A549 (cell line): ENCODE results near the gene R3HDML. TPM values are rescaled to one million over a fixed set of nuclear protein-coding genes. Genes with fewer than 3 reads are reported as not detected.

Experiments
- ATAC-seq, 2 experiments: fragments of 200-7000 bp in 1 of 2; fragments of >200 bp in 1 of 2; cut with Nextera tagmentation in 1 of 2; cut with Tn5 transposase in 1 of 2; 3 replicates each; pipeline versions ENCODE4 v1.8.0 to v1.9.1; 2018 to 2020; ENCODE audit warnings: mild to moderate bottlenecking in 1 of 2, moderate library complexity in 1 of 2
- CTCF ChIA-PET: fragments of 300-600 bp; sonication (Branson Sonifier 250); formaldehyde crosslinking; extraction: SDS; loops from one replicate; lab custom pipeline; 2021; ENCODE audit warnings: antibody characterized with exemption, inconsistent platforms; lab: Yijun Ruan, JAX
- POLR2A ChIA-PET: fragments of 350-600 bp; formaldehyde crosslinking; extraction: SDS; loops from one replicate; lab custom pipeline; 2021; ENCODE audit warnings: antibody characterized with exemption, inconsistent platforms; lab: Yijun Ruan, JAX
- DNase-seq, 2 experiments: peaks; one replicate each; pipeline versions ENCODE4 v3.0.0 to v3.0.0-alpha.2; 2011 to 2016; ENCODE audit warnings: low read depth in 1 of 2, low spot score in 1 of 2
- FAIRE-seq: peaks from 2 replicates; lab custom pipeline; 2011; peaks lifted over from hg19 to GRCh38; lab: Jason Lieb, UNC
- H3K27ac ChIP-seq, 2 experiments: fragments of >200 bp; sonication (Bioruptor Twin); formaldehyde crosslinking; 3 replicates each; pipeline ENCODE4 v1.5.1; 2016 to 2017
- H3K4me1 ChIP-seq: fragments of >200 bp; sonication (Bioruptor Twin); formaldehyde crosslinking; 3 replicates; pipeline ENCODE4 v1.6.1; 2016
- H3K4me2 ChIP-seq: fragments of >200 bp; sonication (Bioruptor Twin); formaldehyde crosslinking; 3 replicates; pipeline ENCODE4 v1.6.1; 2016
- H3K4me3 ChIP-seq: fragments of >200 bp; sonication (Bioruptor Twin); formaldehyde crosslinking; 3 replicates; pipeline ENCODE4 v1.5.1; 2016
- H3K9me3 ChIP-seq: fragments of >200 bp; sonication (Bioruptor Twin); formaldehyde crosslinking; 3 replicates; pipeline ENCODE4 v1.6.1; 2016
- CBX2 ChIP-seq: fragments of 200-600 bp; sonication (generic); IDR thresholded peaks from 2 replicates; pipeline ENCODE4 v1.6.1; 2016; ENCODE audit warnings: low read depth, mild to moderate bottlenecking, borderline replicate concordance
- CBX8 ChIP-seq: fragments of 200-600 bp; sonication (generic); IDR thresholded peaks from 2 replicates; pipeline ENCODE4 v1.6.1; 2016
- EHF ChIP-seq: fragments of 250-450 bp; sonication (Bioruptor Pico); IDR thresholded peaks from 2 replicates; pipeline ENCODE4 v1.5.0; 2020; ENCODE audit warnings: mild to moderate bottlenecking
- EHMT2 ChIP-seq: fragments of 200-600 bp; sonication (generic); IDR thresholded peaks from 2 replicates; pipeline ENCODE4 v1.6.1; 2016; ENCODE audit warnings: antibody characterized with exemption, low read depth, mild to moderate bottlenecking, moderate library complexity
- ESRRA ChIP-seq: fragments of 150-350 bp; IDR thresholded peaks from 2 replicates; pipeline ENCODE4 v1.6.1; 2014; ENCODE audit warnings: mild to moderate bottlenecking, low read length, borderline replicate concordance
- HOXA7 ChIP-seq: fragments of 250-450 bp; sonication (Bioruptor Pico); IDR thresholded peaks from 2 replicates; pipeline ENCODE4 v1.5.0; 2020; ENCODE audit warnings: mild to moderate bottlenecking, moderate library complexity
- HOXB13 ChIP-seq: fragments of 250-450 bp; sonication (Bioruptor Pico); IDR thresholded peaks from 2 replicates; pipeline ENCODE4 v1.5.0; 2020; ENCODE audit warnings: low read depth, mild to moderate bottlenecking, moderate library complexity
- MAFK ChIP-seq: fragments of 450-650 bp; IDR thresholded peaks from 2 replicates; pipeline ENCODE4 v1.6.1; 2014; ENCODE audit not compliant: partially characterized antibody
- MAZ ChIP-seq: fragments of 150-350 bp; IDR thresholded peaks from 2 replicates; pipeline ENCODE4 v1.6.1; 2014; ENCODE audit warnings: antibody characterized with exemption, low read depth, low read length, borderline replicate concordance
- MYC ChIP-seq: IDR thresholded peaks from 2 replicates; pipeline ENCODE4 v1.6.1; 2012; ENCODE audit warnings: mild to moderate bottlenecking, inconsistent platforms, low read length, improper control_type of control experiment, borderline replicate concordance
- PHF8 ChIP-seq: fragments of 200-600 bp; sonication (generic); IDR thresholded peaks from 2 replicates; pipeline ENCODE4 v1.6.1; 2016; ENCODE audit warnings: low read depth, mild to moderate bottlenecking, antibody characterized with exemption, moderate library complexity, borderline replicate concordance
- POLR2A ChIP-seq: IDR thresholded peaks from 2 replicates; pipeline ENCODE4 v1.6.1; 2012; ENCODE audit warnings: mild to moderate bottlenecking, low read length
- POLR2AphosphoS2 ChIP-seq: conservative IDR thresholded peaks from 2 replicates; pipeline ENCODE4 v1.6.1; 2012; ENCODE audit warnings: low read length, improper control_type of control experiment, inconsistent platforms
- RNF2 ChIP-seq: fragments of 200-600 bp; sonication (generic); IDR thresholded peaks from 2 replicates; pipeline ENCODE4 v1.6.1; 2016; ENCODE audit warnings: low read depth, mild to moderate bottlenecking, antibody characterized with exemption, moderate library complexity, borderline replicate concordance
- SREBF2 ChIP-seq: fragments of 450-650 bp; IDR thresholded peaks from 2 replicates; pipeline ENCODE4 v1.6.1; 2014; ENCODE audit warnings: mild to moderate bottlenecking, moderate library complexity
- TP53 ChIP-seq: fragments of 250-450 bp; sonication (Bioruptor Pico); IDR thresholded peaks from 2 replicates; pipeline ENCODE4 v1.5.0; 2021; ENCODE audit warnings: mild to moderate bottlenecking, moderate library complexity
- ZFP36 ChIP-seq: fragments of 450-650 bp; IDR thresholded peaks from 2 replicates; pipeline ENCODE4 v1.6.1; 2014; ENCODE audit warnings: borderline replicate concordance; ENCODE audit not compliant: partially characterized antibody
- ZNF302 ChIP-seq: fragments of 250-450 bp; sonication (Bioruptor Pico); IDR thresholded peaks from 2 replicates; pipeline ENCODE4 v1.9.0; 2021; ENCODE audit warnings: inconsistent platforms, mild to moderate bottlenecking, moderate library complexity
- ZSCAN20 ChIP-seq: fragments of 250-450 bp; sonication (Bioruptor Pico); IDR thresholded peaks from 2 replicates; pipeline ENCODE4 v1.8.0; 2022; ENCODE audit warnings: mild to moderate bottlenecking, moderate library complexity
- WGBS: methylation state at CpG from one replicate; pipeline ENCODE4 v1.1.6; 2017; ENCODE audit errors: missing lambda C conversion rate; 5-methylcytosine and 5-hydroxymethylcytosine counted together
- polyA minus RNA-seq: library from RNA; depleted of rRNA, polyadenylated mRNA; stranded (reverse); fragments of >200 nt; gene quantifications from 2 replicates; pipeline ENCODE4 v1.2.3, GENCODE V29; 2011; rRNA and poly(A)+ RNA removed
- polyA plus RNA-seq, 4 experiments: library from polyadenylated mRNA; depleted of rRNA in 3 of 4; stranded (reverse); fragments of >200 nt; fragmentation: RNase III in 1 of 4; extraction: RNeasy Plus Mini Kit Qiagen cat#74134 plus additional on column Dnase treatment in 1 of 4; gene quantifications; 2 replicates in 3 of 4; 3 replicates in 1 of 4; pipeline ENCODE4 v1.2.3, GENCODE V29; 2011 to 2017
- TF ChIP-seq, protein P1 (sequence below): IDR thresholded peaks from 2 replicates; pipeline ENCODE4 v1.6.1; 2012; ENCODE audit warnings: low read depth, borderline replicate concordance
- TF ChIP-seq, protein P2 (sequence below): fragments of 250-450 bp; sonication (Bioruptor Pico); IDR thresholded peaks from 2 replicates; pipeline ENCODE4 v1.5.0; 2020; ENCODE audit warnings: low read depth, mild to moderate bottlenecking, moderate library complexity
- TF ChIP-seq, protein P3 (sequence below): fragments of 150-350 bp; IDR thresholded peaks from 2 replicates; pipeline ENCODE4 v1.6.1; 2014; ENCODE audit warnings: low read depth, mild to moderate bottlenecking, low read length
- TF ChIP-seq, protein P4 (sequence below): fragments of >200 bp; sonication (Bioruptor Twin); formaldehyde crosslinking; IDR thresholded peaks from 3 replicates; pipeline ENCODE4 v1.5.1; 2016
- TF ChIP-seq, protein P5 (sequence below): fragments of >200 bp; sonication (Bioruptor Twin); formaldehyde crosslinking; IDR thresholded peaks from 2 replicates; pipeline ENCODE4 v1.6.1; 2016

R3HDML gene, protein sequence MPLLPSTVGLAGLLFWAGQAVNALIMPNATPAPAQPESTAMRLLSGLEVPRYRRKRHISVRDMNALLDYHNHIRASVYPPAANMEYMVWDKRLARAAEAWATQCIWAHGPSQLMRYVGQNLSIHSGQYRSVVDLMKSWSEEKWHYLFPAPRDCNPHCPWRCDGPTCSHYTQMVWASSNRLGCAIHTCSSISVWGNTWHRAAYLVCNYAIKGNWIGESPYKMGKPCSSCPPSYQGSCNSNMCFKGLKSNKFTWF
- 1.2 and 1.3 TPM in 2 replicates for polyA plus RNA-seq (2011; rRNA removed)
- 0.30 and 0.53 TPM in 2 replicates for polyA plus RNA-seq (2012; cell fraction: cytosol; rRNA removed)
- 0.20 and 0.30 TPM in 2 replicates for polyA plus RNA-seq (2012; cell fraction: nucleus; rRNA removed)
- 0.37 to 1.0 TPM (median 0.96 TPM) in 3 replicates for polyA plus RNA-seq (2017; fragmentation: RNase III; extraction: RNeasy Plus Mini Kit Qiagen cat#74134 plus additional on column Dnase treatment)
- polyA minus RNA-seq: 1.5 and 2.1 TPM in 2 replicates

DNA sequence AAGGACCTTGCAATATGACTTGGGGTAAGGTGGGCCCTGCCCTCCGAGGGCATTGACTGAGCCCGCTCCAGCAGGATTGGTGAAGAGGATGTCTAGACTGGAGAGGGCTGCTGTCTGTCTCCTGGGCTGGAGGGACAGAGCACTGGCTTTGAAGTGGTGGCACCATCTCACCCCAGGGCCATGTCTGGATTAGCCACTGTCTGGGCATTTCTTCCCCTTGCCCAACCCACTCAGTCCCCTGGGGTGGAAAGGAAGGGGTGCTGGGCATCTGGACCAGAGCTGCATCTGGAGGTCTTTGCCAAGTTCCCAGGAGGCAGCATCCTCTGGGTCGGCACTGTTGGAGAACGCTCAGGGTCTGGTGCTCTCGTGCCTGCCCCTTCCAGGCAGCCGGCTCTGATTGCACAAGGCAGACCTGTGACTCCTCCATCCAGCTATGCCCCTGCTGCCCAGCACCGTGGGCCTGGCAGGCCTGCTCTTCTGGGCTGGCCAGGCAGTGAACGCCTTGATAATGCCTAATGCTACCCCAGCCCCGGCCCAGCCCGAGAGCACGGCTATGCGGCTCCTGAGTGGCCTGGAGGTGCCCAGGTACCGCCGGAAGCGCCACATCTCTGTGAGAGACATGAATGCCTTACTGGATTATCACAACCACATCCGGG, at the start of gene R3HDML:
Gene R3HDML, plus strand, starts transcription at position 319 of the 656 bp plus-strand sequence. Its CDS starts 115 bp downstream, at position 434.
- DNase-seq (peak in 1 of 2 experiments; percentile 32), ATAC-seq (peak; percentile 37 to 63; a peak in 4 of 6 replicates)
- POLR2A ChIA-PET: no interaction called here

DNA sequence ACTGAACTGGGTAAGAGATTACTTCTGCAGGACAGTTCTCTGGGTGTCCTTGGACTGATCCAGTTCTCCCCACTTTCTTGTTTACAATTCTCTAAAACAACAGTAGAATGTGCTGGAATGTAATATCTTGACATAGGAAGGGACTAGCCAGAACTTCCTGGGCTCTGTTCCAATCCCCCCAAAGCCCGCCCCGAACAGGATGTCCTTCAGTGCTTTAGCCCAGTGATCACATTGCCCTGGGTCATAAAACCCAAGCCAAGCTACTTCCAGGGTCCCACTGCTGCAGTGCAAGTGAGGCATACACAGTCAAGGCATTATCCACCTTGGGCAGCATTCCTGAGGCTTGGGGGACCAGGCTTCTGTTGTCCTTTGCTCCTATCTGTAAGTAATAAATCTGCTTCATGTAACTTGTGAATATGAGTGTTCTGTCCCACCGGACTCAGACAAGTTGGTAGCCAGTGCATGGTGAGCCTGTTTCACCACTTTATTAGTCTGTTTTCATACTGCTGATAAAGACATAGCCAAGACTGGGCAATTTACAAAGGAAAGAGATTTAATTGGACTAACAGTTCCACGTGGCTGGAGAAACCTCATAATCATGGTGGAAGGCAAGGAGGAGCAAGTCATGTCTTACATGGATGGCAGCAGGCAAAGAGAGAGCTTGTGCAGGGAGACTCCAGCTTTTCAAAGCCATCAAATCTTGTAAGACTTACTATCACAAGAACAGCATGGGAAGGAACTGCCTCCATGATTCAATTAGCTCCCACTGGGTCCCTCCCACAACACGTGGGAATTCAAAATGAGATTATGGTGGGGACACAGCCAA, 49.4 kb upstream of the R3HDML start:
- H3K4me3 ChIP-seq: no peak overlapping the region
- WGBS: 38% methylated on average over 5 of the region's 5 CpGs
- ChIA-PET CTCF (interaction anchor here (1.0 to 1.6 kb wide), 3 partner anchors 23 to 69 kb away, joined by 3 to 4 read pairs (median 3); partner anchors contain the start of gene FITM2), POLR2A (no interaction called here)
- no peaks in the 10 kb centered on the region for H3K4me1 ChIP-seq
- TF ChIP-seq EHF (CRISPR knock-in tag): no peak
- no peak for TF ChIP-seq ZNF302 (CRISPR knock-in tag)
- TF ChIP-seq CBX8: no peak
- TF ChIP-seq ESRRA: no peak
- TF ChIP-seq, protein P1, sequence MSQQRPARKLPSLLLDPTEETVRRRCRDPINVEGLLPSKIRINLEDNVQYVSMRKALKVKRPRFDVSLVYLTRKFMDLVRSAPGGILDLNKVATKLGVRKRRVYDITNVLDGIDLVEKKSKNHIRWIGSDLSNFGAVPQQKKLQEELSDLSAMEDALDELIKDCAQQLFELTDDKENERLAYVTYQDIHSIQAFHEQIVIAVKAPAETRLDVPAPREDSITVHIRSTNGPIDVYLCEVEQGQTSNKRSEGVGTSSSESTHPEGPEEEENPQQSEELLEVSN: no peak
- no peak for TF ChIP-seq EHMT2
- no peak for TF ChIP-seq MYC
- H3K27ac ChIP-seq: no peak overlapping the region
- ATAC-seq: no peak
- H3K9me3 ChIP-seq: peaks cover 3% of the 10 kb centered on the region; the same call in 1 of the 3 replicates
- no peak overlapping the region for H3K4me2 ChIP-seq
- no peak for DNase-seq
- FAIRE-seq: no peak

More for the DNA sequence above, at the start of gene R3HDML:
- no peaks in the 10 kb centered on the region for H3K9me3 ChIP-seq
- peak within 1 kb of the TSS; percentile 28; the same call in 1 of the 3 replicates for H3K4me2 ChIP-seq
- FAIRE-seq: no peak
- peaks cover 18% of the 10 kb centered on the region; the same call in 1 of the 3 replicates for H3K4me1 ChIP-seq
- peak within 1 kb of the TSS in 1 of 2 experiments; percentile 33; a peak in 2 of 6 replicates for H3K27ac ChIP-seq
- WGBS: 74% methylated on average over 12 of the region's 16 CpGs
- no peak within 1 kb of the TSS for H3K4me3 ChIP-seq
- CTCF ChIA-PET: interaction anchor here (0.5 kb wide), 1 partner anchor 32 kb away, joined by 3 read pairs; no protein-coding TSS in a partner anchor
- TF ChIP-seq POLR2A (no peak), ZFP36 (peak; percentile 68)

DNA sequence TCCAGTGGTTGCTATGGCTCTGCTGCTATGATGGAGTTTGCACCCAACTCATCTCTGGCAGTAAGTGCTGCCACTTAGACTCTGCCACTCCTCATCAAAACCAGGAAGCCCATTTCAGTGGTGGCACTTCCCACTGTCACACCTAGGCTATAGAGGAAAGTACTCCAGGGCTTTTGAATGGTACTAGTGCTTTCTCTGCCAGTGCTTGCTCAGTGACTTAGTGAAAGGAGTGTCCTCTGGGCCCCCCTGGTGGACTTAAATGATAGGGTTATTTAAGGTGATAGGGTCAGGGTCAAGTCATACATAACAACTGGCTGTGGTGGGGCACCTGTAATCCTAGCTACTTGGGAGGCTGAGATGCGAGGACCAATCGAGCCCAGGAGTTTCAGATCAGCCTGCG, 48.6 kb upstream of the R3HDML start:
- no peak for ATAC-seq
- TF ChIP-seq MAZ (no peak), MAFK (no peak), POLR2A (no peak), HOXA7 (CRISPR knock-in tag) (no peak), TP53 (no peak), HOXB13 (no peak), ZSCAN20 (CRISPR knock-in tag) (no peak), EHMT2 (no peak), ZNF302 (CRISPR knock-in tag) (no peak), PHF8 (no peak), RNF2 (no peak), SREBF2 (no peak), CBX2 (no peak), POLR2AphosphoS2 (no peak)
- TF ChIP-seq, protein P2, sequence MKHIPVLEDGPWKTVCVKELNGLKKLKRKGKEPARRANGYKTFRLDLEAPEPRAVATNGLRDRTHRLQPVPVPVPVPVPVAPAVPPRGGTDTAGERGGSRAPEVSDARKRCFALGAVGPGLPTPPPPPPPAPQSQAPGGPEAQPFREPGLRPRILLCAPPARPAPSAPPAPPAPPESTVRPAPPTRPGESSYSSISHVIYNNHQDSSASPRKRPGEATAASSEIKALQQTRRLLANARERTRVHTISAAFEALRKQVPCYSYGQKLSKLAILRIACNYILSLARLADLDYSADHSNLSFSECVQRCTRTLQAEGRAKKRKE (CRISPR knock-in tag): no peak
- TF ChIP-seq, protein P3, sequence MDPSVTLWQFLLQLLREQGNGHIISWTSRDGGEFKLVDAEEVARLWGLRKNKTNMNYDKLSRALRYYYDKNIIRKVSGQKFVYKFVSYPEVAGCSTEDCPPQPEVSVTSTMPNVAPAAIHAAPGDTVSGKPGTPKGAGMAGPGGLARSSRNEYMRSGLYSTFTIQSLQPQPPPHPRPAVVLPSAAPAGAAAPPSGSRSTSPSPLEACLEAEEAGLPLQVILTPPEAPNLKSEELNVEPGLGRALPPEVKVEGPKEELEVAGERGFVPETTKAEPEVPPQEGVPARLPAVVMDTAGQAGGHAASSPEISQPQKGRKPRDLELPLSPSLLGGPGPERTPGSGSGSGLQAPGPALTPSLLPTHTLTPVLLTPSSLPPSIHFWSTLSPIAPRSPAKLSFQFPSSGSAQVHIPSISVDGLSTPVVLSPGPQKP: no peak
- TF ChIP-seq, protein P4, sequence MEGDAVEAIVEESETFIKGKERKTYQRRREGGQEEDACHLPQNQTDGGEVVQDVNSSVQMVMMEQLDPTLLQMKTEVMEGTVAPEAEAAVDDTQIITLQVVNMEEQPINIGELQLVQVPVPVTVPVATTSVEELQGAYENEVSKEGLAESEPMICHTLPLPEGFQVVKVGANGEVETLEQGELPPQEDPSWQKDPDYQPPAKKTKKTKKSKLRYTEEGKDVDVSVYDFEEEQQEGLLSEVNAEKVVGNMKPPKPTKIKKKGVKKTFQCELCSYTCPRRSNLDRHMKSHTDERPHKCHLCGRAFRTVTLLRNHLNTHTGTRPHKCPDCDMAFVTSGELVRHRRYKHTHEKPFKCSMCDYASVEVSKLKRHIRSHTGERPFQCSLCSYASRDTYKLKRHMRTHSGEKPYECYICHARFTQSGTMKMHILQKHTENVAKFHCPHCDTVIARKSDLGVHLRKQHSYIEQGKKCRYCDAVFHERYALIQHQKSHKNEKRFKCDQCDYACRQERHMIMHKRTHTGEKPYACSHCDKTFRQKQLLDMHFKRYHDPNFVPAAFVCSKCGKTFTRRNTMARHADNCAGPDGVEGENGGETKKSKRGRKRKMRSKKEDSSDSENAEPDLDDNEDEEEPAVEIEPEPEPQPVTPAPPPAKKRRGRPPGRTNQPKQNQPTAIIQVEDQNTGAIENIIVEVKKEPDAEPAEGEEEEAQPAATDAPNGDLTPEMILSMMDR: no peak
- TF ChIP-seq, protein P5, sequence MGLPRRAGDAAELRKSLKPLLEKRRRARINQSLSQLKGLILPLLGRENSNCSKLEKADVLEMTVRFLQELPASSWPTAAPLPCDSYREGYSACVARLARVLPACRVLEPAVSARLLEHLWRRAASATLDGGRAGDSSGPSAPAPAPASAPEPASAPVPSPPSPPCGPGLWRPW: no peak
- 83% methylated on average over 3 of the region's 3 CpGs for WGBS

More for the DNA sequence above, 48.6 kb upstream of the R3HDML start:
- H3K4me2 ChIP-seq: no peak overlapping the region
- H3K9me3 ChIP-seq: peaks cover 3% of the 10 kb centered on the region; the same call in 1 of the 3 replicates
- H3K4me1 ChIP-seq: no peaks in the 10 kb centered on the region
- DNase-seq (no peak), FAIRE-seq (no peak)
- no peak overlapping the region for H3K4me3 ChIP-seq
- ChIA-PET POLR2A (no interaction called here), CTCF (interaction anchor here (1.0 to 1.6 kb wide), 2 partner anchors 70 to 98 kb away, joined by 3 read pairs; no protein-coding TSS in a partner anchor)
- no peak overlapping the region for H3K27ac ChIP-seq
